Lung (tissue), 12 donors: ENCODE measurements around the gene IDE. TPM values are rescaled to one million over a fixed set of nuclear protein-coding genes. Genes with fewer than 3 reads are reported as not detected.

Source experiments
- ATAC-seq: fragments of 200-7000 bp; cut with Tn5 transposase; one replicate; pipeline ENCODE4 v1.9.1; 2020; ENCODE audit warnings: moderate number of reproducible peaks; ENCODE audit not compliant: insufficient read depth, low FRiP score
- DNase-seq, 3 donors: peaks; one replicate each; pipeline ENCODE4 v3.0.0-alpha.2; 2013 to 2017
- H3K27ac ChIP-seq, 2 donors: one replicate each; pipeline ENCODE4 v1.5.1; 2013; ENCODE audit warnings: mild to moderate bottlenecking in 2 of 2, moderate library complexity in 2 of 2, control low read depth in 1 of 2, inconsistent platforms in 1 of 2, low read depth in 1 of 2, low read length in 1 of 2
- H3K27me3 ChIP-seq, 3 donors: one replicate each; pipeline ENCODE4 v1.5.1; 2013; ENCODE audit warnings: low read length in 2 of 3; ENCODE audit not compliant: control insufficient read depth in 3 of 3, insufficient read depth in 3 of 3
- H3K36me3 ChIP-seq, 4 donors: one replicate each; pipeline ENCODE4 v1.5.1; 2013; ENCODE audit warnings: low read length in 4 of 4, mild to moderate bottlenecking in 1 of 4, moderate library complexity in 1 of 4; ENCODE audit not compliant: control insufficient read depth in 4 of 4, insufficient read depth in 4 of 4
- H3K4me1 ChIP-seq, 5 donors: one replicate each; pipeline ENCODE4 v1.5.1; 2013; ENCODE audit warnings: low read length in 5 of 5, mild to moderate bottlenecking in 2 of 5, moderate library complexity in 1 of 5; ENCODE audit not compliant: control insufficient read depth in 5 of 5, insufficient read depth in 5 of 5
- H3K4me3 ChIP-seq: one replicate; pipeline ENCODE4 v1.5.1; 2013; ENCODE audit warnings: mild to moderate bottlenecking, control low read depth, moderate library complexity
- H3K9ac ChIP-seq, 2 donors: one replicate each; pipeline ENCODE4 v1.5.1; 2013; ENCODE audit warnings: low read length in 2 of 2, control low read depth in 1 of 2; ENCODE audit not compliant: insufficient read depth in 1 of 2
- H3K9me3 ChIP-seq, 4 donors: one replicate each; pipeline ENCODE4 v1.5.1; 2013; ENCODE audit warnings: low read length in 3 of 4, mild to moderate bottlenecking in 1 of 4, moderate library complexity in 1 of 4; ENCODE audit not compliant: control insufficient read depth in 4 of 4, insufficient read depth in 3 of 4
- CTCF ChIP-seq: IDR thresholded peaks from 2 replicates; pipeline ENCODE4 v1.5.1; 2012; ENCODE audit warnings: mild to moderate bottlenecking; ENCODE audit errors: control extremely low read depth, extremely low read depth
- WGBS, 2 donors: extraction: QIAGEN DNeasy Blood & Tissue Kit; methylation state at CpG; one replicate each; pipeline ENCODE4 v1.1.7; 2013; 5-methylcytosine and 5-hydroxymethylcytosine counted together
- polyA plus RNA-seq, 2 donors: library from polyadenylated mRNA; stranded (reverse); fragments of 200-250 nt; gene quantifications; one replicate each; pipeline ENCODE4 v1.2.1, GENCODE V29; 2013
- total RNA-seq, 2 donors: library from RNA; depleted of rRNA in 1 of 2; stranded (reverse); fragments of >200 nt in 1 of 2; gene quantifications; one replicate each; pipeline ENCODE4 v1.2.1, GENCODE V29; 2014 to 2021
- donor health status: control.
- donor health status: control.
- donor health status: Bipolar disorder and iron deficiency.
- donor health status: healthy.
- donor health status: DM: yes; HTN: yes; CAD: no.

IDE gene
- total and polyA plus RNA-seq, 4 donors, result 9.1 to 39.2 (median 21.0) TPM

- H3K4me1 ChIP-seq, result no peaks in the 10 kb centered on the region
- no peak for DNase-seq
- H3K9ac ChIP-seq, result no peak overlapping the region
- ATAC-seq, result no peak
- H3K27me3 ChIP-seq, result no peaks in the 10 kb centered on the region
- TF ChIP-seq CTCF, result no peak
- no peak overlapping the region for H3K4me3 ChIP-seq
- 85 to 86% methylated on average over 2 of the region's 2 CpGs for WGBS, 2 donors
- no peak overlapping the region for H3K27ac ChIP-seq
- H3K9me3 ChIP-seq, result no peaks in the 10 kb centered on the region
- peaks cover 5 to 21% (median 15%) of the 10 kb centered on the region in 4 donors for H3K36me3 ChIP-seq
Measured at GRCh38 chr10:92530891-92531535, 42.9 kb downstream of the IDE start.

DNA sequence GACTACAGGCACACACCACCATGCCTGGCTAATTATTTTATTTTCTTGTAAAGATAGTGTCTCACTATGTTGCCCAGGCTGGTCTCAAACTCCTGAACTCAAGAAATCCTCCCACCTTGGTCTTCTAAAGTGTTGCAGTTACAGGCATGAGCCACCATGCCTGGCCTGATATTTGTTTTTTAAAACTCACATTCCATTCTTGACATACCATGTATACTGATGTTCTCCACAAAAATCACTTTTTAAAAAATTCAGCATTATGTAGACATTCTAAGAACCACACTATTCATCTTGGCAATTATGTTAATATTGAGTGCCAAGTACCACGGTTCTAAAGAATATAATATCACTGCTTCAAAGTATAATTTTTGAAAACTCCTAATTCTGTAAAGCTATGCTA, 43.5 kb downstream of the IDE start:
- H3K9ac ChIP-seq, result no peak overlapping the region
- H3K36me3 ChIP-seq, result peaks cover 5 to 18% (median 12%) of the 10 kb centered on the region in 4 donors
- H3K27me3 ChIP-seq, result no peaks in the 10 kb centered on the region
- ATAC-seq (no peak), DNase-seq (no peak)
- 79 to 84% methylated on average over 1 of the region's 1 CpG for WGBS, 2 donors
- H3K4me3 ChIP-seq, result no peak overlapping the region
- TF ChIP-seq CTCF, result no peak
- H3K9me3 ChIP-seq, result no peaks in the 10 kb centered on the region
- H3K27ac ChIP-seq, result no peak overlapping the region
- H3K4me1 ChIP-seq, result no peaks in the 10 kb centered on the region

DNA sequence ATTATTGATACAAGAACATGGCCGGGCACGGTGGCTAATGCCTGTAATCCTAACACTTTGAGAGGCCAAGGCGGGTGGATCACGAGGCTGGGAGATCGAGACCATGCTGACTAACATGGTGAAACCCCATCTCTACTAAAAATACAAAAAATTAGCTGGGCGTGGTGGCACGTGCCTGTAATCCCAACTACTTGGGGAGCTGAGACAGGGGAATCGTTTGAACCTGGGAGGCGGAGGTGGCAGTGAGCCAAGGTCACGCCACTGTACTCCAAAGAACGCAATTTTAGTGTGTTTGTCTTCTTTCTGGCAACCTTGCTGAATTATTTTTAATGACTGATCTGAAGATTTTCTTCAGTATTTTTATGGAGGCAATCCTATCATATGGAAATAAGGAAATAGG, 46.2 kb downstream of the IDE start:
- no peaks in the 10 kb centered on the region for H3K9me3 ChIP-seq
- no peak for TF ChIP-seq CTCF
- no peak overlapping the region for H3K9ac ChIP-seq
- no peaks in the 10 kb centered on the region for H3K27me3 ChIP-seq
- H3K27ac ChIP-seq, result no peak overlapping the region
- WGBS, 2 donors, result 92% methylated on average over 11 of the region's 11 CpGs
- H3K4me3 ChIP-seq, result no peak overlapping the region
- DNase-seq (no peak), ATAC-seq (no peak)
- H3K4me1 ChIP-seq, result no peaks in the 10 kb centered on the region
- H3K36me3 ChIP-seq, result peaks cover 5 to 9% (median 8%) of the 10 kb centered on the region in 4 donors

DNA sequence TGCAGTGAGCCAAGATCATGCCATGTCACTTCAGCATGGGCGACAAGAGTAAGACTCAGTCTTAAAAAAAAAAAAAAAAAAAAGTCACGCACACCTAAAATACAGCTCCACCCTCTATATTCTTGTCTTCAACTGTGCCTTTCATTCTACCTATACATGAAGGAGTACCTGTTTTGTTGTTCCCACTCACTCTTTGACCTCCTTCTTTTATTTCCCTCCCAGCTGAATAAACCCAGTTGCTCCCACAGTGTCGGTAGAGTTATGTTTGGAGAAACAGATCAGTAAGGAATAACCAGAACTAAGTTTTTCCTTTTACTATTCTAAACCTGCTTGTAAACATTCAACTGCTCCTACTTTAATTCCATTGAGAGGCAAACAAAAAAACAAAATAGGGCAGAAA, 50.3 kb downstream of the IDE start:
- no peak overlapping the region for H3K4me3 ChIP-seq
- no peak overlapping the region for H3K9ac ChIP-seq
- H3K9me3 ChIP-seq, result no peaks in the 10 kb centered on the region
- no peaks in the 10 kb centered on the region for H3K27me3 ChIP-seq
- no peak overlapping the region for H3K27ac ChIP-seq
- H3K36me3 ChIP-seq, result peaks cover 0 to 4% (median under 1%) of the 10 kb centered on the region in 4 donors
- DNase-seq (no peak), ATAC-seq (no peak)
- TF ChIP-seq CTCF, result no peak
- H3K4me1 ChIP-seq, result no peaks in the 10 kb centered on the region
- 97 to 99% methylated on average over 3 of the region's 3 CpGs for WGBS, 2 donors
